Transverse colon (tissue), 4 donors: ENCODE results near the gene HMCN1. TPM values are rescaled to one million over a fixed set of nuclear protein-coding genes. Genes with fewer than 3 reads are reported as not detected.

Experiments used
- DNase-seq: peaks from one replicate; pipeline ENCODE4 v3.0.0-alpha.2; 2019
- H3K27ac ChIP-seq, 4 donors: fragments of 200-600 bp; sonication (generic); 2 replicates each; pipeline ENCODE4 v1.5.1; 2016 to 2018; ENCODE audit warnings: inconsistent platforms in 4 of 4
- H3K27me3 ChIP-seq: fragments of 200-600 bp; sonication (generic); 2 replicates; pipeline ENCODE4 v1.5.1; 2017; ENCODE audit warnings: inconsistent platforms
- H3K36me3 ChIP-seq, 4 donors: fragments of 200-600 bp; sonication (generic); 2 replicates each; pipeline ENCODE4 v1.5.1; 2017 to 2019; ENCODE audit warnings: inconsistent platforms in 4 of 4
- H3K4me1 ChIP-seq, 4 donors: fragments of 200-600 bp; sonication (generic); 2 replicates each; pipeline ENCODE4 v1.5.1; 2017 to 2020; ENCODE audit warnings: inconsistent platforms in 4 of 4
- H3K4me3 ChIP-seq, 4 donors: fragments of 200-600 bp; sonication (generic); 1 replicate in 1 of 4; 2 replicates in 3 of 4; pipeline versions ENCODE4 v1.5.1 to v1.6.1; 2017 to 2019; ENCODE audit warnings: inconsistent platforms in 4 of 4
- H3K9me3 ChIP-seq, 2 donors: fragments of 200-600 bp; sonication (generic); 2 replicates each; pipeline ENCODE4 v1.5.1; 2017 to 2019; ENCODE audit warnings: inconsistent platforms in 2 of 2
- CTCF ChIP-seq, 5 experiments: fragments of 200-600 bp in 3 of 5; fragments of 450-650 bp in 2 of 5; sonication (generic) in 3 of 5; IDR thresholded peaks; 1 replicate in 2 of 5; 2 replicates in 3 of 5; pipeline ENCODE4 v1.5.1; 2016 to 2017; ENCODE audit warnings: antibody characterized with exemption in 5 of 5, inconsistent platforms in 3 of 5, mild to moderate bottlenecking in 2 of 5, moderate library complexity in 1 of 5
- EP300 ChIP-seq: sonication (generic); formaldehyde crosslinking; IDR thresholded peaks from one replicate; pipeline ENCODE4 v1.6.1; 2017; ENCODE audit warnings: antibody characterized with exemption, low read depth
- POLR2A ChIP-seq: fragments of 450-650 bp; IDR thresholded peaks from one replicate; pipeline ENCODE4 v1.6.1; 2016; ENCODE audit warnings: antibody characterized with exemption, mild to moderate bottlenecking, moderate library complexity
- POLR2AphosphoS5 ChIP-seq, 3 donors: sonication (generic); formaldehyde crosslinking; IDR thresholded peaks; one replicate each; pipeline ENCODE4 v1.6.1; 2016; ENCODE audit warnings: antibody characterized with exemption in 3 of 3
- WGBS, 2 donors: methylation state at CpG; one replicate each; pipeline ENCODE4 v1.1.5; 2018; ENCODE audit warnings: low coverage in 1 of 2; 5-methylcytosine and 5-hydroxymethylcytosine counted together
- in situ Hi-C, 4 donors: fragments of 200-750 bp; cut with MboI; loops; one replicate each; pipeline versions ENCODE4 v1.15.0 to v1.15.1; 2017; ENCODE audit warnings: low sequenced_read_pairs in 3 of 4, low pct_ligation_motif_present in 1 of 4, low pct_unique_long_range_greater_than_20kb in 1 of 4
- intact Hi-C: fragments of 100-400 bp; cut with DNase I; formaldehyde crosslinking; loops from one replicate; pipeline ENCODE4 v1.15.1; 2023; ENCODE audit warnings: low total_unique reads
- total RNA-seq, 4 donors: library from RNA; depleted of rRNA; stranded (reverse); fragments of >200 nt; gene quantifications; one replicate each; pipeline ENCODE4 v1.1.0, GENCODE V29; 2016

HMCN1 gene
- total RNA-seq, 4 donors from 2014 or later, result 1.1 to 2.7 (median 2.1) TPM

DNA sequence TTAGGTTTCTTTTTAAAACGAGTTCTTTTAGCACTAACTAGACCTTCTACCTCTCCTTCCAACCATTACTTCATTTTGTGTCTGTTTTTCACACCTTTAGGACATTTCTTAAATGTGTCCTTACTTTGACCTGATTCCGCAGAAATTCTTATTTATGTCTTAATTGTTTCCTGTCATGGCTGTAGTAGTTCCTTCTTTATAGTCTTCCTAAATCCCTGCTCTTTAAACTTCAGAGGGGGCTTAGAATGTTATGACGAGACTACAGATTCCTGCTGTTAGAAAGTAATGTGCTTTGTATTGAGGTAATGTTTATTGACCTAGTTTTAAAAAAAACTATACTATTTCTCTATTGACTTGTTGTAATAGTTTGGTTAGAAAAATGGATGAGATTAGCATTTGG, 70.4 kb downstream of the HMCN1 start:
- Histone ChIP-seq H3K4me3 (no peak overlapping the region), H3K27ac (no peak overlapping the region), H3K4me1 (no peaks in the 10 kb centered on the region), H3K27me3 (no peaks in the 10 kb centered on the region), H3K36me3 (no peaks in the 10 kb centered on the region), H3K9me3 (no peaks in the 10 kb centered on the region)
- intact Hi-C loops (no loop called here), in situ Hi-C loops (loop anchor here in 2 of 4 donors (25.0 kb wide), 1 partner anchor 408 kb away; no protein-coding TSS in a partner anchor)
- WGBS, 2 donors, result 57 to 62% methylated on average over 3 of the region's 3 CpGs
- DNase-seq, result no peak
- TF ChIP-seq POLR2AphosphoS5 (IDR thresholded peaks at IDR 0.05), result no peak
- no peak for TF ChIP-seq CTCF (IDR thresholded peaks at IDR 0.05)
- no peak for TF ChIP-seq POLR2A
- no peak for TF ChIP-seq EP300

DNA sequence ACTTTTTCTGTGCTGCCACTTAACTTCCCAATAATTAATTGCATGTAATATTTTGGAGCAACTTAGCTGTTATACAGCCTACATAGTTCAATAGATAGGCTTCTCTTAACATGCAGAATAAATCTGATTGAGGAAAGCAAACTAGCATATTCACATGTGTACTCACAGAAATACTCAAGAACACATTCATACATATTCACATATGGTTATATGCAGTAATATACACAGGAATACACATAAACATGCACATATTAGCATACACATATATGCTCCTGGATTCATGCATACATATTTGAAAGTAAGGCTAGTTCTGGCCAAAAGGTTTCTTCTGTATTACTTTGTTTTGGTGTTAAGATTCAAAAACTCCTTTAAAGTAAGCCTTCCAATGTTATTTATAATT, 73.1 kb downstream of the HMCN1 start:
- no peak overlapping the region for H3K4me3 ChIP-seq
- no peak for DNase-seq
- H3K36me3 ChIP-seq, result no peaks in the 10 kb centered on the region
- in situ Hi-C loops, result loop anchor here in 2 of 4 donors (25.0 kb wide), 1 partner anchor 405 kb away; no protein-coding TSS in a partner anchor
- TF ChIP-seq CTCF (IDR thresholded peaks at IDR 0.05) (no peak), EP300 (no peak), POLR2AphosphoS5 (IDR thresholded peaks at IDR 0.05) (no peak), POLR2A (no peak)
- intact Hi-C loops, result no loop called here
- no peaks in the 10 kb centered on the region for H3K9me3 ChIP-seq
- no peaks in the 10 kb centered on the region for H3K27me3 ChIP-seq
- no peaks in the 10 kb centered on the region for H3K4me1 ChIP-seq
- H3K27ac ChIP-seq, result no peak overlapping the region

- TF ChIP-seq POLR2A (no peak), EP300 (no peak), POLR2AphosphoS5 (IDR thresholded peaks at IDR 0.05) (no peak), CTCF (IDR thresholded peaks at IDR 0.05) (no peak)
- no peaks in the 10 kb centered on the region for H3K4me1 ChIP-seq
- intact Hi-C loops, result no loop called here
- 31 to 42% methylated on average over 1 of the region's 1 CpG for WGBS, 2 donors
- in situ Hi-C loops, result loop anchor here in 2 of 4 donors (25.0 kb wide), 1 partner anchor 404 kb away; no protein-coding TSS in a partner anchor
- DNase-seq, result no peak
- no peaks in the 10 kb centered on the region for H3K27me3 ChIP-seq
- no peaks in the 10 kb centered on the region for H3K36me3 ChIP-seq
- no peak overlapping the region for H3K27ac ChIP-seq
- no peak overlapping the region for H3K4me3 ChIP-seq
- H3K9me3 ChIP-seq, result no peaks in the 10 kb centered on the region
Observed at GRCh38 chr1:185808631-185809030, 74.4 kb downstream of the HMCN1 start.

GRCh38 chr1:185811073-185811709, 77.0 kb downstream of the HMCN1 start:
- intact Hi-C loops, result no loop called here
- no peaks in the 10 kb centered on the region for H3K36me3 ChIP-seq
- in situ Hi-C loops, result loop anchor here (10.0 to 25.0 kb wide), 3 partner anchors 394 to 414 kb away; no protein-coding TSS in a partner anchor
- no peak for DNase-seq
- H3K4me3 ChIP-seq, result no peak overlapping the region
- TF ChIP-seq EP300, result no peak
- no peak for TF ChIP-seq POLR2A
- no peak for TF ChIP-seq CTCF (IDR thresholded peaks at IDR 0.05)
- TF ChIP-seq POLR2AphosphoS5 (IDR thresholded peaks at IDR 0.05), result no peak
- WGBS, 2 donors, result 76 to 90% methylated on average over 3 of the region's 3 CpGs
- H3K27ac ChIP-seq, result no peak overlapping the region
- no peaks in the 10 kb centered on the region for H3K9me3 ChIP-seq
- H3K4me1 ChIP-seq, result no peaks in the 10 kb centered on the region
- H3K27me3 ChIP-seq, result no peaks in the 10 kb centered on the region
